ENCODE measurements around the gene VASH1. TPM values are rescaled to one million over a fixed set of nuclear protein-coding genes. Genes with fewer than 3 reads are reported as not detected.

Gene VASH1
- total RNA-seq, 1 donor from 2014 or later = 10.3 TPM

DNA sequence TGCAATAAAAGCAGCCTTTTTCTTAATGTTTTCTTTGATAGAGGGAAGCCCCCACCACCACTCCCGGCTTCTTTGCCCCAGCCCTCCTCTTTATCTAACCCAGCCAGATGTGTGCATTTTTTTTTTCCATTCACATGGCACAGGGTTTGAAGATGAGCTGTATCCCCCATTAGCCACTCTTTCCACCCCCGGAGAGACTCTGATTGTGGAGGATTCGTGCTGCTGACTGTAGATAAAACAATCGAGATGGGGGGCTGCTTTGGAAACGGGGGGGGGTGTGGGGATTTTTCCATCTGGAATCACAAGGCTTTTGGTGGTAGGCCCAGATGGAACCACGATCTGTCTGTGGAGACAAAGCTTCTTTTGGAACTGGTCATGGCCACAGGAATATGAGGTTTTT lies 46.2 kb upstream of the VASH1 start:
- Mint-ChIP-seq H3K36me3 (peaks cover 3% of the 10 kb centered on the region), H3K27ac (no peak overlapping the region), H3K4me3 (no peak overlapping the region), H3K27me3 (ENCODE audit: insufficient read depth, low read depth) (peaks cover 7% of the 10 kb centered on the region), H3K4me1 (peaks cover 23% of the 10 kb centered on the region), H3K9me3 (peaks cover 22% of the 10 kb centered on the region)
- TF ChIP-seq EZH2 (IDR thresholded peaks at IDR 0.05) (no peak), EZH2phosphoT487 (IDR thresholded peaks at IDR 0.05) (no peak)
- TF ChIP-seq, protein P1, sequence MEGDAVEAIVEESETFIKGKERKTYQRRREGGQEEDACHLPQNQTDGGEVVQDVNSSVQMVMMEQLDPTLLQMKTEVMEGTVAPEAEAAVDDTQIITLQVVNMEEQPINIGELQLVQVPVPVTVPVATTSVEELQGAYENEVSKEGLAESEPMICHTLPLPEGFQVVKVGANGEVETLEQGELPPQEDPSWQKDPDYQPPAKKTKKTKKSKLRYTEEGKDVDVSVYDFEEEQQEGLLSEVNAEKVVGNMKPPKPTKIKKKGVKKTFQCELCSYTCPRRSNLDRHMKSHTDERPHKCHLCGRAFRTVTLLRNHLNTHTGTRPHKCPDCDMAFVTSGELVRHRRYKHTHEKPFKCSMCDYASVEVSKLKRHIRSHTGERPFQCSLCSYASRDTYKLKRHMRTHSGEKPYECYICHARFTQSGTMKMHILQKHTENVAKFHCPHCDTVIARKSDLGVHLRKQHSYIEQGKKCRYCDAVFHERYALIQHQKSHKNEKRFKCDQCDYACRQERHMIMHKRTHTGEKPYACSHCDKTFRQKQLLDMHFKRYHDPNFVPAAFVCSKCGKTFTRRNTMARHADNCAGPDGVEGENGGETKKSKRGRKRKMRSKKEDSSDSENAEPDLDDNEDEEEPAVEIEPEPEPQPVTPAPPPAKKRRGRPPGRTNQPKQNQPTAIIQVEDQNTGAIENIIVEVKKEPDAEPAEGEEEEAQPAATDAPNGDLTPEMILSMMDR (IDR thresholded peaks at IDR 0.05) = no peak
- no peaks in the 10 kb centered on the region for H3K27me3 ChIP-seq
- no peak overlapping the region for H3K9ac ChIP-seq
- H3K4me2 ChIP-seq = no peak overlapping the region
- no peak overlapping the region for H2AFZ ChIP-seq (replicated peaks)
- no peak overlapping the region for H3K27ac ChIP-seq
- H3K4me1 ChIP-seq = peaks cover 8% of the 10 kb centered on the region
- H3K4me3 ChIP-seq = no peak overlapping the region
- no peak for DNase-seq (ENCODE audit: low spot score)
- no peaks in the 10 kb centered on the region for H4K20me1 ChIP-seq (ENCODE audit: low read depth)
- no peaks in the 10 kb centered on the region for H3K36me3 ChIP-seq
- H3K9me3 ChIP-seq (ENCODE audit: low read depth) = no peaks in the 10 kb centered on the region
- peaks cover 5% of the 10 kb centered on the region for H3F3A ChIP-seq (ENCODE audit: low read depth)
- no peaks in the 10 kb centered on the region for H3K79me2 ChIP-seq (ENCODE audit: low read depth)

DNA sequence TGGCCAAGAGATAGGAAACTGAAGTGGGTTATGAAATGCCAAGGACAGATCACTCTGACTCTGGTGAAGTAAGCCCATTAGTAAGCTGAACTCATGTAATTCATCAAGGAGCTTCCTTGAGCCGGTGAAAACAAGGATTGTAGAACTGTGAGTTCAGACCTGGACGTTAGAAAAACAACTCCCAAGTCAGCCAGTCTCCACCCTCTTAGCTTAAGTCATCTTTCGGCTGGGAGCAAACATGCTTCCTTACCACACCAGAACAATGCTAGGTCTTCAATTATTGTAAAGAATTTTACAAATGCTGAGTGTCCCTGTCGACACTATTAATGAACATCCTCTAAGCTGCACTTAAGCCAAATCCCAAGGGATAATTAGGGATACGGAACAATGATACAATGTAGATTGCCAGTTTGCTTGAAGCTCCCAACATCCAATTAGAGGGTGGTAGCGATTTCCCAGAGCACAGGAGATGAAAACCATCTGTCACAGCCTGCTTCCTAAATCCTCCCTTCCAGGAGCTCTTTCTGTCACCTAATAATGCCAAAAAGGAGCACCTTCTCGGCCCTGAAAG lies 45.7 kb upstream of the VASH1 start:
- H3K4me3 ChIP-seq = no peak overlapping the region
- H3K9ac ChIP-seq = no peak overlapping the region
- peaks cover 8% of the 10 kb centered on the region for H3F3A ChIP-seq (ENCODE audit: low read depth)
- no peaks in the 10 kb centered on the region for H4K20me1 ChIP-seq (ENCODE audit: low read depth)
- H3K4me2 ChIP-seq = no peak overlapping the region
- Mint-ChIP-seq H3K27ac (no peak overlapping the region), H3K4me3 (no peak overlapping the region), H3K36me3 (peaks cover 3% of the 10 kb centered on the region), H3K27me3 (ENCODE audit: insufficient read depth, low read depth) (peaks cover 7% of the 10 kb centered on the region), H3K9me3 (peaks cover 22% of the 10 kb centered on the region), H3K4me1 (peaks cover 23% of the 10 kb centered on the region)
- no peaks in the 10 kb centered on the region for H3K27me3 ChIP-seq
- no peaks in the 10 kb centered on the region for H3K79me2 ChIP-seq (ENCODE audit: low read depth)
- no peaks in the 10 kb centered on the region for H3K9me3 ChIP-seq (ENCODE audit: low read depth)
- H3K27ac ChIP-seq = no peak overlapping the region
- peaks cover 13% of the 10 kb centered on the region for H3K4me1 ChIP-seq
- no peak overlapping the region for H2AFZ ChIP-seq (replicated peaks)
- no peak for TF ChIP-seq EZH2 (IDR thresholded peaks at IDR 0.05)
- TF ChIP-seq EZH2phosphoT487 (IDR thresholded peaks at IDR 0.05) = peak; percentile 52
- TF ChIP-seq, protein P1 (IDR thresholded peaks at IDR 0.05) = no peak
- DNase-seq (ENCODE audit: low spot score) = peak; percentile 52
- H3K36me3 ChIP-seq = no peaks in the 10 kb centered on the region

DNA sequence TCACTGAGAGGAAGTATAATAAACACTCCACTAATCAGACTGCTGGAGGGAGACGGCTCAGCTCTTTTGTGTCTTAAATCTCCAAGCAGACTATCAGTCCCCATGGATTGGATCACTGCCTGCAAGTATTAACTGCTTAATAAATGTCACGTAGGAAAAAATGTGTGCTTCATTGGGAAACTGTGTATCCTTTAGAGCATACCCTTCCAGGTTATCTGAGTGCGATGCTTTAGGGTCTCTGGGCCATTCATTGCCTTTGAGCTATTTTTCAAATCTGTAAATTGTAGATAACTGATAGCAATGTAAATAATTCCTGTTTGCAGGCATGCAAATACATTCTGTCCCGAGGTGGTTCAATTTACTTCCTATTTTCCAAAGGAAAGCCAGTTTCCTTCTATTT lies 45.0 kb upstream of the VASH1 start:
- peaks cover 22% of the 10 kb centered on the region for H3K9me3 Mint-ChIP-seq
- no peak overlapping the region for H3K9ac ChIP-seq
- TF ChIP-seq EZH2 (IDR thresholded peaks at IDR 0.05) (no peak), EZH2phosphoT487 (IDR thresholded peaks at IDR 0.05) (no peak)
- TF ChIP-seq, protein P1 (IDR thresholded peaks at IDR 0.05) = no peak
- H3K4me1 Mint-ChIP-seq = peaks cover 24% of the 10 kb centered on the region
- DNase-seq (ENCODE audit: low spot score) = no peak
- H3F3A ChIP-seq (ENCODE audit: low read depth) = peaks cover 7% of the 10 kb centered on the region
- H3K79me2 ChIP-seq (ENCODE audit: low read depth) = no peaks in the 10 kb centered on the region
- no peak overlapping the region for H3K4me3 Mint-ChIP-seq
- H3K9me3 ChIP-seq (ENCODE audit: low read depth) = no peaks in the 10 kb centered on the region
- no peaks in the 10 kb centered on the region for H4K20me1 ChIP-seq (ENCODE audit: low read depth)
- no peak overlapping the region for H3K4me3 ChIP-seq
- H3K4me2 ChIP-seq = no peak overlapping the region
- no peak overlapping the region for H3K27ac Mint-ChIP-seq
- H3K4me1 ChIP-seq = peaks cover 13% of the 10 kb centered on the region
- H3K27ac ChIP-seq = no peak overlapping the region
- H3K36me3 Mint-ChIP-seq = peaks cover 3% of the 10 kb centered on the region
- H3K27me3 ChIP-seq = no peaks in the 10 kb centered on the region
- peaks cover 7% of the 10 kb centered on the region for H3K27me3 Mint-ChIP-seq (ENCODE audit: insufficient read depth, low read depth)
- no peak overlapping the region for H2AFZ ChIP-seq (replicated peaks)
- no peaks in the 10 kb centered on the region for H3K36me3 ChIP-seq
